Fibroblast of mammary gland (primary cell): Measurements from ENCODE around the gene PIK3CD.

ENCODE experiments used
- DNase-seq: peaks from one replicate; pipeline ENCODE4 v3.0.0-alpha.2; 2010; ENCODE audit warnings: low read depth
- H3K4me3 ChIP-seq: 2 replicates; pipeline ENCODE4 v1.5.1; 2011; ENCODE audit warnings: low read depth, mild to moderate bottlenecking, low read length, moderate library complexity; ENCODE audit not compliant: control insufficient read depth
- CTCF ChIP-seq: conservative IDR thresholded peaks from 2 replicates; pipeline ENCODE4 v1.5.1; 2011; ENCODE audit warnings: low read depth, low read length, inconsistent platforms; ENCODE audit not compliant: control insufficient read depth, insufficient read depth

PIK3CD gene

DNA sequence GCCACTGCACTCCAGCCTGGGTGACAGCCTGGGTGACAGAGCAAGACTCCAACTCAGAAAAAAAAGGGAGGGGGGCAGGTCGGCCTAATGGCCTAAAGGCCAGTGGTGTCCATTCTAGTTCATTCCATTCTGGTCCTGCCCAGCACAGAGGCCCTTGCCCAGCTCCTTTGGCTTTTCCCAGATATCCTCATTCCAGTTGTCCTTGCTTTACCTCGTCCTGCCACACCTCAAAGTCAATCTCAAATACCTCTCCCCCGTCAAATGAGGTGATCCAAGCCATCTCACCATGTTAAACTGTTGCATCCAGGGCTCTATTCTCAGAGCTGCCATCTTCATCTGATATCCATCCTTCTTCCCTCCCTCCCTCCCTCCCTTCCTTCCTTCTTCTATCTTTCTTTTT is 19.9 kb upstream of the PIK3CD start:
- TF ChIP-seq CTCF = no peak
- no peak overlapping the region for H3K4me3 ChIP-seq
- no peak for DNase-seq

- TF ChIP-seq CTCF = no peak
- H3K4me3 ChIP-seq = no peak overlapping the region
- DNase-seq = no peak
These were observed 18.0 kb upstream of the PIK3CD start for GRCh38 chr1:9633493-9633892.

- H3K4me3 ChIP-seq = no peak overlapping the region
- no peak for DNase-seq
- TF ChIP-seq CTCF = no peak
These were observed 16.9 kb upstream of the PIK3CD start for GRCh38 chr1:9634582-9634981.

DNA sequence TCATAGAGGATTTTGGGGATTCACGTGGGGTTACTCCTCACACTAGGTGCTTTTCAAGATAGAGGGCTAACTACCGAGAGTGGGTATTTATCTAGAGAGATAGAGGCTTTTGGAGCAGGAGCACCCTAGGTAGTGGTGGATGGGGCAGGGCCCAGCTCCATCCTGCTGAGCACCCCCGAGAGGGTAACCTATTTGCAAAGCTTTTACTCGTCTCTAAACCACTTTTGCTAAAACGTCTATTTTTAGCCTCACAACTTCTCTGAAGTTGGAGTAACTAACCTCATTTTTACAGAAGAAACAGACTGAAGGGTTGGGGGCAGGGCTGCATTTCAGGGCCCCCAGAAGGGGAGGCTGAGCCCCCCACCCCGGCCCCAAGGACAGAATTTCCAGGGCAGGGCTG is 12.3 kb upstream of the PIK3CD start:
- no peak for DNase-seq
- H3K4me3 ChIP-seq = no peak overlapping the region
- no peak for TF ChIP-seq CTCF

- no peak for DNase-seq
- TF ChIP-seq CTCF = no peak
- no peak overlapping the region for H3K4me3 ChIP-seq
These were observed 7.9 kb upstream of the PIK3CD start for GRCh38 chr1:9643351-9644256.

- no peak overlapping the region for H3K4me3 ChIP-seq
- TF ChIP-seq CTCF = no peak
- no peak for DNase-seq
These were observed 5.5 kb upstream of the PIK3CD start for GRCh38 chr1:9646037-9646436.
